Skeletal muscle satellite cell (primary cell): ENCODE measurements around the gene TMCC3. TPM values are rescaled to one million over a fixed set of nuclear protein-coding genes. Genes with fewer than 3 reads are reported as not detected.
"Not testable (repeated sequence)": the region's sequence is repeated elsewhere in the genome, so short reads cannot be mapped to it uniquely, and the experiment has no call there.

Experiments used
- H3K27me3 ChIP-seq: 2 replicates; pipeline ENCODE4 v1.7.0; 2013; ENCODE audit warnings: low read length; ENCODE audit not compliant: control insufficient read depth, insufficient read depth
- H3K36me3 ChIP-seq: 2 replicates; pipeline ENCODE4 v1.7.0; 2013; ENCODE audit warnings: mild to moderate bottlenecking, control low read depth, low read length; ENCODE audit not compliant: insufficient read depth
- H3K4me1 ChIP-seq: 2 replicates; pipeline ENCODE4 v1.7.0; 2013; ENCODE audit warnings: low read length; ENCODE audit not compliant: control insufficient read depth, insufficient read depth
- H3K4me2 ChIP-seq: 2 replicates; pipeline ENCODE4 v1.7.0; 2013; ENCODE audit warnings: mild to moderate bottlenecking, low read length
- H3K4me3 ChIP-seq: 2 replicates; pipeline ENCODE4 v1.7.0; 2013; ENCODE audit warnings: low read length
- H3K9ac ChIP-seq: 2 replicates; pipeline ENCODE4 v1.7.0; 2013; ENCODE audit warnings: mild to moderate bottlenecking, low read depth, low read length, moderate library complexity
- H3K9me3 ChIP-seq: replicated peaks from 2 replicates; pipeline ENCODE4 v1.7.0; 2013; ENCODE audit warnings: mild to moderate bottlenecking, control low read depth, low read length
- total RNA-seq: library from RNA; depleted of rRNA; stranded (reverse); fragments of >200 nt; gene quantifications from 2 replicates; pipeline ENCODE4 v1.2.3, GENCODE V29; 2012; rRNA removed

The TMCC3 gene, protein sequence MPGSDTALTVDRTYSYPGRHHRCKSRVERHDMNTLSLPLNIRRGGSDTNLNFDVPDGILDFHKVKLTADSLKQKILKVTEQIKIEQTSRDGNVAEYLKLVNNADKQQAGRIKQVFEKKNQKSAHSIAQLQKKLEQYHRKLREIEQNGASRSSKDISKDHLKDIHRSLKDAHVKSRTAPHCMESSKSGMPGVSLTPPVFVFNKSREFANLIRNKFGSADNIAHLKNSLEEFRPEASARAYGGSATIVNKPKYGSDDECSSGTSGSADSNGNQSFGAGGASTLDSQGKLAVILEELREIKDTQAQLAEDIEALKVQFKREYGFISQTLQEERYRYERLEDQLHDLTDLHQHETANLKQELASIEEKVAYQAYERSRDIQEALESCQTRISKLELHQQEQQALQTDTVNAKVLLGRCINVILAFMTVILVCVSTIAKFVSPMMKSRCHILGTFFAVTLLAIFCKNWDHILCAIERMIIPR
- 3.9 and 5.8 TPM in 2 replicates for total RNA-seq

DNA sequence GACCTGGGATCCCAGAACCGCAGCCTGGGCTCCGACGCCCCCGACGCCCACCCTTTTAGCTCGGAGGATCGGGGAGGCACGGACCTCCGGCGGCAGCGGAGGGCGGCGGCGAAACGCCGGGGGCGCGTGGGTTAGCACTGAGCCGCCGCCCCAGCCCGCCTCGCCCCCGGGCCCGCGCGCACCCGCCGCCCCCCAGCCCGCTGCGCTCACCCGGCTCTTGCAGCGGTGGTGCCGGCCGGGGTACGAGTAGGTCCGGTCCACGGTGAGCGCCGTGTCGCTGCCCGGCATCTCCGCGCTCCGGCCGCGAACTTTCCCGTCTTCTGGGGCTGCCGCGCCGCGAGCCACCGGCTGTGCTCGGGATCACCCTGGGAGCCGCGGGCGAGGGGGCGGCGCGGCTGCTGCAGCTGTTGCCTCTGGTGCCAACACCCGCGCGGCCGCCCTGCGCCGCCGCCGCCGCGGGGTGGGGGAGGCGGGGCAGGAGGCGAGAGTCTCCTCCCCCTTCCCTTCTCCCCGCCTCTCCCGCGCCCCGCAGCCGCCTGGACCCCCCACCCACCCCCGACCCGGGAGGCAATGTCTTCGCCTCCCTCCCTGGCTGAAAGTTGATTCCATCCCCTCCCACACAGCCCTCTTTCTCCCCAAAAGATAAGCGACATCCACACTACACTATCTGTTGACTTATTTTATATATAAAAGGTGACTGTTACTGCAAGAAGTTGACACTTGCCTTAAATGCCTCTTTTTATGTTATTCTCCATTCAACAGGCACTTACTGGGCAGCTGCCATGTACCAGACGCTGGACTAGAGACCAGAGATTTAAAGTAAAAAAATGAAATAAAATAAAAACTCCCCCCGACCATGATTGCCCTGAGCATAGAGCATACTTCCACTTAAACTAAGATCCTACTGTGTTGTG is at the start of gene TMCC3:
Gene TMCC3 (minus strand): TSS at position 415 of the 914 bp plus-strand sequence. CDS start 127 bp downstream, at position 288.
- Histone ChIP-seq H3K4me1 (peaks cover 14% of the 10 kb centered on the region), H3K36me3 (no peaks in the 10 kb centered on the region), H3K4me2 (peak within 1 kb of the TSS; percentile 93), H3K4me3 (peak within 1 kb of the TSS; percentile 88), H3K9me3 (no peaks in the 10 kb centered on the region), H3K9ac (peak within 1 kb of the TSS; percentile 76), H3K27me3 (peaks cover 4% of the 10 kb centered on the region)

DNA sequence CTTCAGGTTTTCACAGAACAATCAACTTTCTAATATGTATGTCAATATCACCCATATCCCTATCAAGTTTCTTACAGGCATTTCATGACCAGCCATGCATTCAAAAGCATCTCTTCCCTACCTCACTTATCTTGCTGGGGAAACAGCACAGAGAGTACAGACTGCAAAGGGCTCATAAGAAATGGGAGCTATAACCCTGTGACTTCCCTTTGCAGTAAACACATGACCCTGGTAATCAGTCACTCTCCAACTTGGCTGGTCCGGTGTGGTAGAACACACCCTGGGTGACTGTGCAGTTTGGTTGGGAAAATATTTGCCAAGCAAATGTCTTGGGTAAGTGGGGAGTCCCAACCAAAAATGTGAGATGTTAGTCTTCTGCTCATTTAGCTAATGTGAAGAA is 49.4 kb upstream of the TMCC3 start:
- Histone ChIP-seq H3K27me3 (peaks cover 9% of the 10 kb centered on the region), H3K4me3 (no peak overlapping the region), H3K4me1 (peaks cover 8% of the 10 kb centered on the region), H3K9ac (no peak overlapping the region), H3K9me3 (no peaks in the 10 kb centered on the region), H3K4me2 (no peak overlapping the region), H3K36me3 (no peaks in the 10 kb centered on the region)

DNA sequence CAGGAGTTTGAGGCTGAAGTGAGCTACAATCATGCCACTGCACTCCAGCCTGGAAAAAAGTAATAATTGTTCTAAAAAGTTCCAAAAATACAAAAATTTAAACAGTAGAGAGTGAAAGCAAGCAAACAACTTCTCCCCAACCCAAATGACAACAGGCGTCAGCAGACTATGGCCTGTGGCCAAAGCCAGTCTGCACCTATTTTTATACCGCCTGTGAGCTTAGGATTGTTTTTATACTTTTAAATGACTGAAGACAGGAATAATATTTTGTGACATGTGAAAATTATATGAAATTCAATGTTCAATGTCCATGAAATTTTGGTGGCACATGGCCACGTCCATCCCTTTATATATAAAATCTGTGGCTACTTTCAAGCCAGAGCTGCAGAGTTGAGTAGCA is 48.2 kb upstream of the TMCC3 start:
- Histone ChIP-seq H3K36me3 (no peaks in the 10 kb centered on the region), H3K4me3 (no peak overlapping the region), H3K4me1 (no peaks in the 10 kb centered on the region), H3K9ac (no peak overlapping the region), H3K4me2 (no peak overlapping the region), H3K9me3 (no peaks in the 10 kb centered on the region), H3K27me3 (peaks cover 9% of the 10 kb centered on the region)

DNA sequence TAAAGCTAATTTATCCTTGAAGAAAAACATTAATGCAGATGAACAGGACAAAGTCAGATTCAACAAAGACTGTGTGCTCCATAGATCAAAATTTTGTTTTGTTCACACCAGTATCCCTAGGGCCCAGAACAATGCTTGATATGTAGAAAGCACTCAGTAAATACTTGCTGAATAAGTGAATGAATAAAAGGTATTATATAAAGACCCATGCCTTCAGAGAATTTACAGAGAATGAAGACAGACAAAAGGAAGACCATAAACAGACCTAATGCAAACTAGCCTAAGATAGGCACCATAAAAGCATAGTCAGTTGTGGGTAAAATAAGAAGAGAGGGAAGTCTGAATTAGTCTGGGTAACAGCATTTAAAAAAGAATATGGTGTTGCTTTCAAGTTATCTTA is 47.3 kb upstream of the TMCC3 start:
- Histone ChIP-seq H3K4me2 (no peak overlapping the region), H3K4me3 (no peak overlapping the region), H3K36me3 (no peaks in the 10 kb centered on the region), H3K9ac (no peak overlapping the region), H3K4me1 (no peaks in the 10 kb centered on the region), H3K27me3 (peaks cover 9% of the 10 kb centered on the region), H3K9me3 (no peaks in the 10 kb centered on the region)

- H3K9ac ChIP-seq = no peak overlapping the region
- no peaks in the 10 kb centered on the region for H3K27me3 ChIP-seq
- H3K4me2 ChIP-seq = no peak overlapping the region
- H3K36me3 ChIP-seq = no peaks in the 10 kb centered on the region
- H3K9me3 ChIP-seq = no peaks in the 10 kb centered on the region
- peaks cover 11% of the 10 kb centered on the region for H3K4me1 ChIP-seq
- no peak overlapping the region for H3K4me3 ChIP-seq
These were observed 44.4 kb upstream of the TMCC3 start for GRCh38 chr12:94694732-94695131.

DNA sequence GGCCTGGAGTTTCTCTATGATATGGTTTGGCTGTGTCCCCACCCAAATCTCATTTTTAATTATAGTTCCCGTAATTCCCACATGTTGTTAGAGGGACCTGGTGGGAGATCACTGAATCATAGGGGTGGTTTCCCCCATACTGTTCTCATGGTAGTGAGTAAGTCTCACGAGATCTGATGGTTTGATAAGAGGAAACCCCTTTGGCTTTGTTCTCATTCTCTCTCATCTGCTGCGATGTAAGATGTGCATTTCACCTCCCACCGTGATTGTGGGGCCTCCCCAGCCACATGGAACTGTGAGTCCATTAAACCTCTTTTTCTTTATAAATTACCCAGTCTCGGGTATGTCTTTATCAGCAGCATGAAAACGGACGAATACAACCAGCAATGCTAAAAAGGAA is 42.5 kb upstream of the TMCC3 start:
- peaks cover 17% of the 10 kb centered on the region for H3K4me1 ChIP-seq
- H3K9ac ChIP-seq, H3K36me3 ChIP-seq, H3K4me3 ChIP-seq, H3K4me2 ChIP-seq, H3K9me3 ChIP-seq, H3K27me3 ChIP-seq: not testable (repeated sequence)

GRCh38 chr12:94690198-94690771 is 39.9 kb upstream of the TMCC3 start:
- Histone ChIP-seq H3K4me3 (peak overlapping the region; percentile 50), H3K4me1 (peaks cover 17% of the 10 kb centered on the region), H3K9ac (peak overlapping the region; percentile 0), H3K4me2 (peak overlapping the region; percentile 66), H3K9me3 (no peaks in the 10 kb centered on the region), H3K36me3 (no peaks in the 10 kb centered on the region), H3K27me3 (peaks cover 4% of the 10 kb centered on the region)

DNA sequence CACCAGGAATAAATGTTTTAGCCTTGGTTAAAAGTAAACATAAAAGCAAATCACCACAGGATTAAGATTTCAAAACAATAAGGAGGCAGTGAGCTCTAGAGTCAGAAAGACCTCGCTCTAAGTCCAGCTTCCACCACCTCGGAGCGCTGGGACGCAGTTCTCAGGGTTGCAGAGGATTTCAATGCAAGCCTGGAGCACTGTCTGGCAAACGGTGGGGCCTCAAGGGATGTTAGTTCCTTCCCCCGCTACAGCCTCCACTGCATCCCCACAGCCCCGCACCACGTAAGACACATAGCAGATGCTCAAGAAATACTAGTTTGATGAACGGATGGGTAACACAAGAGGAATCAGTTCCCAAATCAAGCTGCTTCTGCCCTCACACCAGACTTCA is 39.3 kb upstream of the TMCC3 start:
- peak overlapping the region; percentile 66 for H3K4me2 ChIP-seq
- peaks cover 4% of the 10 kb centered on the region for H3K27me3 ChIP-seq
- H3K4me1 ChIP-seq = peaks cover 17% of the 10 kb centered on the region
- H3K4me3 ChIP-seq = peak overlapping the region; percentile 50
- no peaks in the 10 kb centered on the region for H3K36me3 ChIP-seq
- peak overlapping the region; percentile 0 for H3K9ac ChIP-seq
- H3K9me3 ChIP-seq = no peaks in the 10 kb centered on the region

GRCh38 chr12:94689002-94689645 is 38.8 kb upstream of the TMCC3 start:
- peak overlapping the region; percentile 0 for H3K9ac ChIP-seq
- no peaks in the 10 kb centered on the region for H3K36me3 ChIP-seq
- no peaks in the 10 kb centered on the region for H3K9me3 ChIP-seq
- peaks cover 17% of the 10 kb centered on the region for H3K4me1 ChIP-seq
- H3K4me2 ChIP-seq = peak overlapping the region; percentile 66
- H3K4me3 ChIP-seq = peak overlapping the region; percentile 50
- H3K27me3 ChIP-seq = peaks cover 4% of the 10 kb centered on the region

- no peak overlapping the region for H3K4me3 ChIP-seq
- H3K4me1 ChIP-seq = peaks cover 17% of the 10 kb centered on the region
- H3K9ac ChIP-seq = no peak overlapping the region
- no peak overlapping the region for H3K4me2 ChIP-seq
- peaks cover 9% of the 10 kb centered on the region for H3K27me3 ChIP-seq
- no peaks in the 10 kb centered on the region for H3K36me3 ChIP-seq
- no peaks in the 10 kb centered on the region for H3K9me3 ChIP-seq
These were observed 37.5 kb upstream of the TMCC3 start for GRCh38 chr12:94687891-94688290.
